Activated CD4-positive, alpha-beta T cell treated with anti-CD3 and anti-CD28 coated beads, Interleukin-2, amount 10 ng/mL, durations not matched to agents 24 days and 14 days (primary cell): ENCODE data around the gene GPC5. TPM values are rescaled to one million over a fixed set of nuclear protein-coding genes. Genes with fewer than 3 reads are reported as not detected.

Experiments used
- DNase-seq: peaks from one replicate; pipeline ENCODE4 v3.0.0; 2022
- H3K27ac Mint-ChIP-seq: one replicate; pipeline ENCODE4 v1.8.0; 2022; ENCODE audit warnings: mild to moderate bottlenecking, mixed read lengths
- H3K27me3 Mint-ChIP-seq: one replicate; pipeline ENCODE4 v1.8.0; 2022; ENCODE audit warnings: mixed read lengths
- H3K36me3 Mint-ChIP-seq: one replicate; pipeline ENCODE4 v1.8.0; 2022; ENCODE audit warnings: low read depth, mild to moderate bottlenecking, mixed read lengths
- H3K4me1 Mint-ChIP-seq: one replicate; pipeline ENCODE4 v1.8.0; 2021; ENCODE audit warnings: mixed read lengths
- H3K4me3 Mint-ChIP-seq: one replicate; pipeline ENCODE4 v1.8.0; 2022; ENCODE audit warnings: mild to moderate bottlenecking, moderate library complexity, mixed read lengths
- H3K9me3 Mint-ChIP-seq: one replicate; pipeline ENCODE4 v1.8.0; 2021; ENCODE audit warnings: mixed read lengths
- intact Hi-C: fragments of 100-400 bp; cut with micrococcal nuclease; formaldehyde crosslinking; loops from one replicate; pipeline ENCODE4 v1.15.1; 2023
- total RNA-seq: library from RNA; stranded (reverse); gene quantifications from 2 replicates; pipeline ENCODE4 v1.2.3, GENCODE V29; 2022

The GPC5 gene
- total RNA-seq, 1 donor from 2014 or later = not detected

DNA sequence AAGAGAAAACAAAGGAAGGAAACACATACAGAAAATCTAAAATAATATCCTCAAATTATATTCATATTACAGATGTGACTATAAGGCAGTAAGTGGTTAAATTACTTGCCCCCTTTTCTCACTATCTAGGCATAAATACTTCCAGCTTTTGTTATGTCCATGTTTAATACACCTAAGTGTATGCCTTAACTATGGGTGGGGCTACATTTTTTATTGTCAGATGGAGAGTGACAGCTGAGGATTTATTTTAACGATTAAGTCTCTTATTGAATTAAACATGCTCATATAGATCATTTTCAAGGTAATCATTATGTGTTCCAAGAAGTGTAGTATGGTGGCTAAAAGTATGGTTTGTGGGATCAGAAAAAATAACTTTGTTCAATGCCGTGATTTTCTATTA, 909.3 kb downstream of the GPC5 start:
- intact Hi-C loops = no loop called here

GRCh38 chr13:92312823-92313222, 914.4 kb downstream of the GPC5 start:
- Mint-ChIP-seq H3K9me3 (peaks cover 3% of the 10 kb centered on the region), H3K27me3 (no peaks in the 10 kb centered on the region), H3K4me3 (no peak overlapping the region), H3K27ac (no peak overlapping the region), H3K4me1 (no peaks in the 10 kb centered on the region), H3K36me3 (no peaks in the 10 kb centered on the region)
- DNase-seq = no peak
- intact Hi-C loops = no loop called here

More for the DNA sequence above, 909.3 kb downstream of the GPC5 start:
- Mint-ChIP-seq H3K4me3 (no peak overlapping the region), H3K4me1 (no peaks in the 10 kb centered on the region), H3K9me3 (peaks cover 3% of the 10 kb centered on the region), H3K36me3 (no peaks in the 10 kb centered on the region), H3K27me3 (no peaks in the 10 kb centered on the region), H3K27ac (no peak overlapping the region)
- DNase-seq = no peak

DNA sequence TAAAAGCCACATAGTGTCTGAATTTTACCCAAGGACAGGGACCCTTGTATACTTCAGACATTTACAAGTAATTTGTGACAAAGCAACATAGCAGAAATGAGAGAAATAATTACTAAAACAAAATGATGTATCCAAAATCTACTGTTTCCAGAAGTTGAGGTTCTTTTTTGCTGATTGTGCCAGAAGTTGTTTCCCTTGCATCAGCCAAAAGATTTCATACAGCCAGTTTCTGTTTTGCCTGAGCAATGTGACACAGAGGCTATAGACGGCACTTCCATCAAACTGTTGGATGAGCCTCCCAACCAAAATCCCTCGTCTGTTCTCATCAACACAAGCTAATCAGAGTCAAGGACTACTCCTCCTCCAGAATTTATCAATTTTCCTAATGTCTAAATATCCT, 915.0 kb downstream of the GPC5 start:
- no peak for DNase-seq
- Mint-ChIP-seq H3K27ac (no peak overlapping the region), H3K9me3 (peaks cover 3% of the 10 kb centered on the region), H3K27me3 (no peaks in the 10 kb centered on the region), H3K36me3 (no peaks in the 10 kb centered on the region), H3K4me1 (no peaks in the 10 kb centered on the region), H3K4me3 (no peak overlapping the region)
- intact Hi-C loops = no loop called here

- Mint-ChIP-seq H3K36me3 (no peaks in the 10 kb centered on the region), H3K27me3 (no peaks in the 10 kb centered on the region), H3K4me1 (no peaks in the 10 kb centered on the region), H3K4me3 (no peak overlapping the region), H3K27ac (no peak overlapping the region), H3K9me3 (no peaks in the 10 kb centered on the region)
- intact Hi-C loops = no loop called here
- DNase-seq = no peak
These were observed 916.8 kb downstream of the GPC5 start for GRCh38 chr13:92315265-92315664.

DNA sequence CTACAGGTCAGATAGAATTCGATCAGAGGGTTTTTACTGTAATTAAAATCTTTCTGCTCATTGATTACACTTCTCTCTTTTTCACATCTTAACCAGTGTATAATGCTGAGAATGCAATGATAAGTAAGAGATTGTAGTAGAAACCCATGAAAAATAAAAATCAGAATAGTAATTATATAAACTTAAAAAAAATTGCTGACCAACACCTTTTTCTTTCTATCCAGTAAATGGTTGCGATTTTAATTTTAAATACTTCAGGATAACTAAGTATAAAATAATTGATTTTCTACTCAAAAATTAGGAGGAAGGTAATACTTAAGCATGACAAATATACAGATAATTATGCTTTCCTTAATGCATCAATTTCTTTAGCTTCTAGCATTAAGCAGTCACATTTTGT, 917.6 kb downstream of the GPC5 start:
- Mint-ChIP-seq H3K4me3 (no peak overlapping the region), H3K9me3 (no peaks in the 10 kb centered on the region), H3K27me3 (no peaks in the 10 kb centered on the region), H3K4me1 (no peaks in the 10 kb centered on the region), H3K27ac (no peak overlapping the region), H3K36me3 (no peaks in the 10 kb centered on the region)
- intact Hi-C loops = no loop called here
- DNase-seq = no peak

- Mint-ChIP-seq H3K4me3 (no peak overlapping the region), H3K27ac (no peak overlapping the region), H3K9me3 (no peaks in the 10 kb centered on the region), H3K27me3 (no peaks in the 10 kb centered on the region), H3K4me1 (no peaks in the 10 kb centered on the region), H3K36me3 (no peaks in the 10 kb centered on the region)
- intact Hi-C loops = no loop called here
- DNase-seq = no peak
These were observed 918.6 kb downstream of the GPC5 start for GRCh38 chr13:92317066-92317465.

- intact Hi-C loops = no loop called here
- no peak for DNase-seq
- Mint-ChIP-seq H3K27me3 (no peaks in the 10 kb centered on the region), H3K4me3 (no peak overlapping the region), H3K27ac (no peak overlapping the region), H3K36me3 (no peaks in the 10 kb centered on the region), H3K4me1 (no peaks in the 10 kb centered on the region), H3K9me3 (no peaks in the 10 kb centered on the region)
These were observed 921.9 kb downstream of the GPC5 start for GRCh38 chr13:92320323-92320722.

GRCh38 chr13:92321174-92321573, 922.8 kb downstream of the GPC5 start:
- no peak for DNase-seq
- H3K4me1 Mint-ChIP-seq = no peaks in the 10 kb centered on the region

GRCh38 chr13:92345627-92346026, 947.2 kb downstream of the GPC5 start:
- Mint-ChIP-seq H3K36me3 (no peaks in the 10 kb centered on the region), H3K9me3 (no peaks in the 10 kb centered on the region), H3K4me3 (no peak overlapping the region), H3K27me3 (no peaks in the 10 kb centered on the region), H3K4me1 (no peaks in the 10 kb centered on the region), H3K27ac (no peak overlapping the region)
- intact Hi-C loops = no loop called here
- no peak for DNase-seq

More at GRCh38 chr13:92321174-92321573, 922.8 kb downstream of the GPC5 start:
- no peaks in the 10 kb centered on the region for H3K36me3 Mint-ChIP-seq
- no peaks in the 10 kb centered on the region for H3K27me3 Mint-ChIP-seq
- intact Hi-C loops = no loop called here
- no peak overlapping the region for H3K4me3 Mint-ChIP-seq
- no peak overlapping the region for H3K27ac Mint-ChIP-seq
- no peaks in the 10 kb centered on the region for H3K9me3 Mint-ChIP-seq

DNA sequence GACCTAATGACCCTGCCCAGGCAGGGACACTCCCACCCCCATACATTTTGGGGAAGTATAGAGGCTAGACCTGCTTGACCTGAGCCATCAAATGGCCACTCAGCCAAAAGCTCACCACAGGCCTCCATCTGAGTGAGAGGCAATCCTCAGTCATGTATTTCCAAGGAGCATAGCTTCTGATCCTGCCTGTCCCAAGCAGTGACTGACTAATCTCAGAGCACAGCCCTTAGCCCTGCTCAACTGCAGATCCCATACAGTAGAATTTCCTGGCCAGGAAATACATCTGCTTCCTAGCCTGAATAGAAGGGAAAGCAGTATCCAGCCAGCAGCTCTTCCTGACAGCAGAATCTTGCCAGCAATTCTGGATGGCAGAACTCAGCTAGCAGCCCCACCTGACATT, 947.6 kb downstream of the GPC5 start:
- DNase-seq = no peak
- H3K4me1 Mint-ChIP-seq = no peaks in the 10 kb centered on the region
- no peaks in the 10 kb centered on the region for H3K36me3 Mint-ChIP-seq
- H3K27me3 Mint-ChIP-seq = no peaks in the 10 kb centered on the region
- no peak overlapping the region for H3K27ac Mint-ChIP-seq
- H3K4me3 Mint-ChIP-seq = no peak overlapping the region
- intact Hi-C loops = no loop called here
- no peaks in the 10 kb centered on the region for H3K9me3 Mint-ChIP-seq

DNA sequence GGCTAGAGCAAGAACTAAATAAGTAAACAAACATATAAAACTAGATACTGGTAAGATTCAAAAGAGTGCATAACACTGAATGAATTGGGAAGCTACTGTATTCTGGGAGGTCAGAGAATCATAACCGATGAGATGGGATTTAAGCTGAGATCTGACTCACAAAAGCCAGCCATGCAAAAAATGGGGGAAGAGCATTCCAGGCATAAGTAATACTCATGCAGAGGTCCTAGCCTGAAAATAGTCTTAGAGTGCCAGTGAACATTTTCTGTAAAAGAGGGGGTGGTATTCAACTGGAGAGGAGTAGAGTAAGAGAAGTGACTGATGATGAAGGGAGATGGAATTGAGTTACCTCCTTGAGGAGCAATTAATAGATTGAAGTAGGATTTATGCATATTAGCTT, 956.2 kb downstream of the GPC5 start:
- Mint-ChIP-seq H3K9me3 (peaks cover 4% of the 10 kb centered on the region), H3K27ac (no peak overlapping the region), H3K27me3 (no peaks in the 10 kb centered on the region), H3K4me3 (no peak overlapping the region), H3K36me3 (no peaks in the 10 kb centered on the region), H3K4me1 (no peaks in the 10 kb centered on the region)
- DNase-seq = no peak
- intact Hi-C loops = no loop called here

- no peak overlapping the region for H3K27ac Mint-ChIP-seq
- H3K4me1 Mint-ChIP-seq = no peaks in the 10 kb centered on the region
- DNase-seq = no peak
- intact Hi-C loops = no loop called here
- H3K4me3 Mint-ChIP-seq = no peak overlapping the region
- H3K36me3 Mint-ChIP-seq = no peaks in the 10 kb centered on the region
- H3K9me3 Mint-ChIP-seq = peaks cover 4% of the 10 kb centered on the region
- no peaks in the 10 kb centered on the region for H3K27me3 Mint-ChIP-seq
These were observed 956.8 kb downstream of the GPC5 start for GRCh38 chr13:92355213-92355612.

GRCh38 chr13:92362717-92363116, 964.3 kb downstream of the GPC5 start:
- H3K4me1 Mint-ChIP-seq = no peaks in the 10 kb centered on the region
- intact Hi-C loops = no loop called here
- H3K9me3 Mint-ChIP-seq = peaks cover 11% of the 10 kb centered on the region
- H3K27me3 Mint-ChIP-seq = no peaks in the 10 kb centered on the region
- no peak overlapping the region for H3K4me3 Mint-ChIP-seq
- H3K36me3 Mint-ChIP-seq = no peaks in the 10 kb centered on the region
- H3K27ac Mint-ChIP-seq = no peak overlapping the region
- no peak for DNase-seq

DNA sequence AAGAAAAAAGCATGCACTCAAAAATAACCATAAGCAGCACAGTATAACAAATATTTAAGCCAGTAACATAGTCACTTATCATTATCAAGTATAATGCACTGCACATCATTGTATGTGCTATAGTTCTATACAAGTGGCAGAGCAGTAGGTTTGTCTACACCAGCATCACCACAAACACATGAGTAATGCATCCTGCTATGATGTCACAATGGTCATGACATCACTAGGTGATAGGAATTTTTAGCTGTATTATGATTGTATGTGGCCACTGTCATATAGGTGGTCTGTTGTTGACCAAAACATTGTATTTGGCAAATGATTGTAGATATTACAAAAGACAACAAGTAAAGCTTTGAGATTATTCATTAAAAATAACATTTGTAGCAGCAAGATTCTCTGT, 967.5 kb downstream of the GPC5 start:
- intact Hi-C loops = no loop called here
- peaks cover 3% of the 10 kb centered on the region for H3K9me3 Mint-ChIP-seq
- no peak overlapping the region for H3K27ac Mint-ChIP-seq
- H3K36me3 Mint-ChIP-seq = no peaks in the 10 kb centered on the region
- H3K27me3 Mint-ChIP-seq = no peaks in the 10 kb centered on the region
- no peak overlapping the region for H3K4me3 Mint-ChIP-seq
- H3K4me1 Mint-ChIP-seq = no peaks in the 10 kb centered on the region
- DNase-seq = no peak

DNA sequence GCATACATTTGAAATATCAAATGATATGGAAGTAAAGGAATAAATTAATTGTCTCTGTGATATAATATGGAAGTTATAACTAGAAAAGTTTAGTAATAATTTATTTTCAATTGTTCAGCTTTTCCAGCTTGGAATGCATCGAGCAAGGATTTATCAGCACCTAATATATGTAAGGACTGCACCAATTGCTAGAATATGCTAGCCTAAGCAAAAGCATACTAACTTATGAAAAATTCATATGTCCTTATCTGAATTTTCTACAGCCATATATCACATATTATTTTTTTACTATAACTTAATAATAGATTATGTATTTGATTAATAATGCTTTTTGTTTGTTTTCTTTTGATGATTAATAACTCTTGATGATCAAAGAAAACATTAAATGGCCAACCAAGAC, 979.0 kb downstream of the GPC5 start:
- intact Hi-C loops = no loop called here
- no peaks in the 10 kb centered on the region for H3K4me1 Mint-ChIP-seq
- no peak for DNase-seq
- no peak overlapping the region for H3K27ac Mint-ChIP-seq
- H3K36me3 Mint-ChIP-seq = no peaks in the 10 kb centered on the region
- no peaks in the 10 kb centered on the region for H3K27me3 Mint-ChIP-seq
- H3K9me3 Mint-ChIP-seq = no peaks in the 10 kb centered on the region
- H3K4me3 Mint-ChIP-seq = no peak overlapping the region
